AG20443 (cell line): ENCODE results near the gene RNF220.

Source experiments
- DNase-seq: peaks from one replicate; pipeline ENCODE4 v3.0.0; 2012; ENCODE audit warnings: low spot score, mixed read lengths

Gene RNF220

GRCh38 chr1:44636688-44637598, 231.9 kb downstream of the RNF220 start:
- no peak for DNase-seq

- no peak for DNase-seq
Measured at GRCh38 chr1:44637702-44638411, 232.8 kb downstream of the RNF220 start.

GRCh38 chr1:44640200-44640853, 235.3 kb downstream of the RNF220 start:
- no peak for DNase-seq

- DNase-seq, result no peak
Measured at GRCh38 chr1:44641126-44642102, 236.4 kb downstream of the RNF220 start.

- DNase-seq, result no peak
Measured at GRCh38 chr1:44642255-44642654, 237.2 kb downstream of the RNF220 start.

GRCh38 chr1:44642925-44643324, 237.9 kb downstream of the RNF220 start:
- DNase-seq, result no peak

- no peak for DNase-seq
Measured at GRCh38 chr1:44643721-44644334, 238.8 kb downstream of the RNF220 start.

- DNase-seq, result no peak
Measured at GRCh38 chr1:44644806-44645205, 239.8 kb downstream of the RNF220 start.

GRCh38 chr1:44645476-44646244, 240.6 kb downstream of the RNF220 start:
- DNase-seq, result peak; percentile 87

GRCh38 chr1:44646261-44647110, 241.4 kb downstream of the RNF220 start:
- no peak for DNase-seq

- no peak for DNase-seq
Measured at GRCh38 chr1:44647896-44648295, 242.8 kb downstream of the RNF220 start.

GRCh38 chr1:44648529-44649250, 243.6 kb downstream of the RNF220 start:
- DNase-seq, result no peak

- DNase-seq, result no peak
Measured at GRCh38 chr1:44649788-44650158, 244.7 kb downstream of the RNF220 start.

- DNase-seq, result no peak
Measured at GRCh38 chr1:44650159-44650831, 245.2 kb downstream of the RNF220 start.

- no peak for DNase-seq
Measured at GRCh38 chr1:44651069-44651468, 246.0 kb downstream of the RNF220 start.

GRCh38 chr1:44652445-44653106, 247.5 kb downstream of the RNF220 start:
- DNase-seq, result peak; percentile 87
